HG02884 (cell line): Measurements from ENCODE around the gene ZC3H12A.
A peak's percentile ranks its signal among the peaks of the same experiment; 100 is the strongest.

ENCODE experiments used
- ATAC-seq: cut with Tn5 transposase; IDR thresholded peaks from one replicate; pipeline ENCODE4 v1.9.1; 2021; ENCODE audit warnings: mild to moderate bottlenecking, moderate library complexity; ENCODE audit not compliant: unreplicated experiment

The ZC3H12A gene

DNA sequence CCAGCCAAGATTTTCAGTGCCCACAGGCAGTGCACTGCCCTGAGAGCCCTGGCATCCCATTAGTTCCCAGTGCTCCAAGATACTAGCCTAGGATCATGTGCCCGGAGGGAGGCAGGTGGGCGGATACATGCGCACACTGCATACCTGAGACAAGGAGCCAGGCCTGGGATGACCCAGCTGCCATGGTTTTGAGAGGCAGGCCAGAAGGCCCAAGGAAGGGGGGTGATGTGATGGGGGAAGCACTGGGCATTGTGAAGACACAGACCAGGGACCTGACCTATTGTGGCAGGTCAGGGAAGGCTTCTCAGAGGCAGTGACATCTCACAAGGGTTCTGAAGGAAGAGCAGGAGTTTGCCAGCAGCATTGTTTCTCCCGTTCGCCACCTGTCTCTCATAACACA, 3.6 kb downstream of the ZC3H12A start:
- ATAC-seq: no peak

DNA sequence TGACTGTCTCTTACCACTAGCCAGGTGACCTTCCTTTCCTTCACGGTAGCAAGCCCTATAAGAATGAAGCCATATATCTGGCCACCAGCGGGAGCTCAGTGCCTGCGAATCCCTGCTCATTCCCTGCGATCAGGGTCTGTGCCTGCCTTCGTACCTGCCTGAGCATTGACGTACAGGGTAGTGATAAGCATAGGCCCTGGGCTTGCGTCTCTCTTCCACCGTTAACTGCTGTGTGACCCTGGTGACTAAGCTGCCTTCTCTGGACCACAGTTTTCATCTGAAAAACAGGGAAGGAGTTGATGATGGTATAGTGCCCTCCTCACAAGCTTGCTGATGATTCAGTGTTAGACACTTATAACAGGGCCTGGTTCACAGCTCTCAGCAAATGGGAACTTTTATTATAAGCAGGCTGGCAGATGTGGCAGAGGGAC, 4.1 kb downstream of the ZC3H12A start:
- no peak for ATAC-seq

DNA sequence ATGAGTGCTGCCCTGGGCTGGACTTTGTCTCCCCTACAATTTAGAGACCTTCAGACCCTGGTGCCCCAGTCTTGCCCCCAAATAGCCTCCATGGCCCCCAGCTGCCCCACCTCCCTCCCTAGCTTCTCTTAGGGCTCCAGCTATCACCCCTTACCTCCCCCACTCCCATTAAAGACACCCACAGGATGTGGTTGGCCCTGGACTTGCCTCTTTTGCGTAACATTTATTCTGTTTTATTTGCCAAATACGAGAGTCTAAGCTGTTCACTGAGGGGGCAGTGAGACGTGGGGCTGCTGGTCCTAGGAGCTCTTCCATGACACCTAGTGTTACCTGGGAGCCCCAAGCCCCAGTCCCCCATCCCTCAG, 4.5 kb downstream of the ZC3H12A start:
- ATAC-seq: no peak

DNA sequence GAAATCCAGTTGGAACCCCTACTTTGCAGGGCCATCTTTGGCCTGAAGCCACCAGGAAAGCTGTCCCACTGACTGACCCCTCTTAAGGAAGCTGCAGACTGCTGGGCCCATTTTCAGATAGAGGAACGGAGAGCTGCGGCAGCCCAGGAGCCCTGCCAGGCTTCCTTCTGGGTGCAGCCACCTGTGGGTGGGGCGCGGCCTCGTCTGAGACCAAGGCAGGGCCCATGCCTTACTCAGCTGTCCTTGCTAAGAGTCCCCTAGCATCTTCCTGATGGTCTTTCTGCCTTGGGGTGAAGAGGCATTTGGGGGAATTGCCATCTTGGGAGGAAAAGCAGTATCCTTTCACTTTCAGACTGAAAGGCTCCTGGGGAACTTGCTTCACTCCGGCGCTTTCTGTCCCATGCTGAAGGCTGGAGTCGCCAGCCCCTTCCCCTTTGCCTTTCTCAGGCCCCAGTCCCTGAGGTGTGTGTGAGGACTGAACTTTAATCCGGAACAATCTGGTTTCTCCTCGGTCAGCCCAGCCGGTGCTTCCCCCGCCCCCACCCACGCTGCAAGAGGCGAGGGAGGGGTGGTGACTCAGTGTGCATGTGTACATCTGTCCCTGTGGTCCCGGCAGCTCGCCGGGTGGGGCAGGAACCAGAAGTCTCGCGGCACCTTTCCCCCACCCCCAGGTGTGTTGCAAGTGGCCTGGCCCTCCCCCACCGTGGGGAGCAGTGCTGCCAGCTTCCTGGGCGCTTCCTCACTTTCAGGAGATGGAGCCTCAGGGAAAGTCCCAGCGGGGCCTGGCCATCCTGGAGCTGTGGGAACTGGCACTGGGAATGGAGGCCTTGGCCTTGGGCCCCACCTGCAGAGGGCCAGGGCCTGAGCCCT, 5.1 kb downstream of the ZC3H12A start:
- ATAC-seq: peak; percentile 34

DNA sequence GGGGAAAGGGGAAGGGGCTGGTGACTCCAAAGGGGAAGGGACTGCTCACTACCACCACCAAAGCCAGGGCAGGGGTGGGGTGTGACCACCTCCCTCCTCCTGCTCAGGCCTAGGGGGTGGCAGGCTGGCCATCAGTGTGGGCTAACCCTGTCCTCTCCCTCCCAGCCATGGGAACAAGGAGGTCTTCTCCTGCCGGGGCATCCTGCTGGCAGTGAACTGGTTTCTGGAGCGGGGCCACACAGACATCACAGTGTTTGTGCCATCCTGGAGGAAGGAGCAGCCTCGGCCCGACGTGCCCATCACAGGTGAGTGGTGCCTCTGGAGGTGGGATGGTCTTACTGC, 5.7 kb downstream of the ZC3H12A start:
- ATAC-seq: no peak

DNA sequence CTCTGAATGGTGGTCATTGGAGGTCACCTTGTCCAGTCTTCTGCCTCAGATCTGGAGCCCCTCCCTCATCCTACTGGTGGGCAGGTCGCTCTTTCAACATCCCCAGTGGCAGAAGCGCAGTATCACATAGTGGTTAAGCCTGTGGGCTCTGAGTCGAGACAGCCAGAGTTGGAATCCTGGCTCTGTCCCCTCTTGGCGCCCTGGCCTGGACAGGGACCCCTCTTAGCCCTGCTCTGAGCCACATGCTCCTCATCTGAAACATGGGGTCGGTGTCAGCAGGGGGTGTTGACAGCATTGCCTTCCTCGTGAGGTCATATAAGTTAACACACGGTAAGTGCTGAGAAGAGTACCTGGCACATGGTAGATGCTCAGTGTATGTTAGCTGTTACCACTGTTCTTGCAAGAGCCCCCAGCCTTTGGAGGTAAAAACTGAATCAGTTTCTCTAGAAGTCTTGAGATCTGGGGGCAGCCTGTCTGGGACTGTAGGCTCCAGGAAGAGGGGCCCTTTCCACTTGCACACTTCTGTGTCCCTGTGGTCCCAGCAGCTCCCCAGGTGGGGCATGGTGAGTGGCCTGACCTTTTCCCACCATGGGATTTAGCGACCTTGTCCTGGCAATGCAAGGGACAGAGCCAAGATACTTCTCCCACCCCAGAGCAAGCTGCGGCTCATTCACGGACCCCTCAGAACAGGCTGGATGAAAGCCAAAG, 6.4 kb downstream of the ZC3H12A start:
- ATAC-seq: no peak

DNA sequence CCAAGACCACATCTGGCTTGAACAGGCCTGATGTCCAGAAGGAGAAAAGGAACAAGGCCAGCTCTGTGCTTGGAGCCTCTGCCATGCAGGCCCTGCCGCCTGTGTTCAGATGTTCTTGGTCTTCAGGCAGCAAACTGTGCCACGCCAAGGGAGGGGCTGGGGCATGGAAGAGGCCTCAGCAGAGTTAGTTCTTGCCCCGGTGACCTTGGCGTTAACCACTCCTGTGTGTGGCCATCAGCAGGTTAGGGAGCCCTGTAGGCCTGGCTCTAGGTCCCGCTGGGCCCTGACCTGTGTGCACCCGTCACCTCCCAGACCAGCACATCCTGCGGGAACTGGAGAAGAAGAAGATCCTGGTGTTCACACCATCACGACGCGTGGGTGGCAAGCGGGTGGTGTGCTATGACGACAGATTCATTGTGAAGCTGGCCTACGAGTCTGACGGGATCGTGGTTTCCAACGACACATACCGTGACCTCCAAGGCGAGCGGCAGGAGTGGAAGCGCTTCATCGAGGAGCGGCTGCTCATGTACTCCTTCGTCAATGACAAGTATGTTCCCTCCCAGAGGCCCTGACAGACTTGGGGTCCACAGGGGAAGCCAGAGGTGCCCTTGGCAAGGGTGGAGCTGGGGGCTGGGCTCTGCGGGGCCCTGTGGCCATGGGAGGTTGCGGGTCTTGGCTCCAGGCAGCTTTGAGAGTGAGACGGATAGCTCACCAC, 7.1 kb downstream of the ZC3H12A start:
- ATAC-seq: no peak

DNA sequence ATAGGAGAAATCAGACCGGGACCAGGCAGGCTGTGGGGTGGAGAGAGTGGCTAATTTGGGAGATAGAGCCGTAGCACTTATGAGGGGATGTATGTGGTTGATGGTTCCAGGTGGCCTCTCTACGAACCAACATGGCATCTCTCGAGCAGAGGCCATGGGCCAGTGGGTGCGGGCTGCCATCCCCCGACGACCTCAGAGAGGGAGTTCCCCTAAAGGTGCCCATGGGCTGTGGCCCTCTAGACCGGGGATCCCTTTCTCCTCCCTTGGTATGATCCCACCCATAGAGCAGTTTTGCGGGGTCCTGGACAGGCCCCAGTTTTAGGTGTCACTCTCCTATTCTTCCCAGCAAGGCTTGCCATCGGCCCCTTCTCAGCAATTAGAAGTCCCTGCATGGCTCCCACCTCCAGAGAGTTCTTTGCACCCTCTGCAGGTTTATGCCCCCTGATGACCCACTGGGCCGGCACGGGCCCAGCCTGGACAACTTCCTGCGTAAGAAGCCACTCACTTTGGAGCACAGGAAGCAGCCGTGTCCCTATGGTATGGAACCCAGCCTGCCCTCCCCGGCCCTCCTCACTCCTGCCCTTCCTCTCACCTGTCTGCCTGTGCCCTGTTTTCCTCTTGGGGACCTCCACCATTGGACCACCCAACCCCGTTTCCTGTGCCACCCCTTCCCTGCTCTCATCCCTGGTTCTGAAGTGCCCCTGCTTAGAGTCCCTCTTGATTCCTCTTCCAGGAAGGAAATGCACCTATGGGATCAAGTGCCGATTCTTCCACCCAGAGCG, 7.8 kb downstream of the ZC3H12A start:
- no peak for ATAC-seq

DNA sequence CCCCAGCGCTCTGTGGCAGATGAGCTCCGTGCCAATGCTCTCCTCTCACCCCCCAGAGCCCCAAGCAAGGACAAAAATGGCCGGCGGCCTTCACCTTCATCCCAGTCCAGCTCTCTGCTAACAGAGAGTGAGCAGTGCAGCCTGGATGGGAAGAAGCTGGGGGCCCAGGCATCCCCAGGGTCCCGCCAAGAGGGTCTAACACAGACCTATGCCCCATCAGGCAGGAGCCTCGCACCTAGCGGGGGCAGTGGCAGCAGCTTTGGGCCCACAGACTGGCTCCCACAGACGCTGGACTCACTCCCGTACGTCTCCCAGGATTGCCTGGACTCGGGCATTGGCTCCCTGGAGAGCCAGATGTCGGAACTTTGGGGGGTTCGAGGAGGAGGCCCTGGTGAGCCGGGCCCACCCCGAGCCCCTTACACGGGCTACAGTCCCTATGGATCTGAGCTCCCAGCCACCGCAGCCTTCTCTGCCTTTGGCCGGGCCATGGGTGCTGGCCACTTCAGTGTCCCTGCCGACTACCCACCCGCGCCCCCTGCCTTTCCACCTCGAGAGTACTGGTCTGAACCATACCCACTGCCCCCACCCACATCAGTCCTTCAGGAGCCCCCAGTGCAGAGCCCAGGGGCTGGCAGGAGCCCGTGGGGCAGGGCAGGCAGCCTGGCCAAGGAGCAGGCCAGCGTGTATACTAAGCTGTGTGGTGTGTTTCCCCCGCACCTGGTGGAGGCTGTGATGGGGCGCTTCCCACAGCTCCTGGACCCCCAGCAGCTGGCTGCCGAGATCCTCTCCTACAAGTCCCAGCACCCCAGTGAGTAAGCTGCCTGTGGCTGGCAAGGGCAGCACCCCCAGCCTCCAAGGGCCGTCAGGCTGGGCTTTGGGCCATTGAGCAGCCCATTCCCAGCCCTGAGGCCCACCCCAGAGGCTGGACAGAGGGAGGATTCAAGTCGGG, 8.7 kb downstream of the ZC3H12A start:
- no peak for ATAC-seq

DNA sequence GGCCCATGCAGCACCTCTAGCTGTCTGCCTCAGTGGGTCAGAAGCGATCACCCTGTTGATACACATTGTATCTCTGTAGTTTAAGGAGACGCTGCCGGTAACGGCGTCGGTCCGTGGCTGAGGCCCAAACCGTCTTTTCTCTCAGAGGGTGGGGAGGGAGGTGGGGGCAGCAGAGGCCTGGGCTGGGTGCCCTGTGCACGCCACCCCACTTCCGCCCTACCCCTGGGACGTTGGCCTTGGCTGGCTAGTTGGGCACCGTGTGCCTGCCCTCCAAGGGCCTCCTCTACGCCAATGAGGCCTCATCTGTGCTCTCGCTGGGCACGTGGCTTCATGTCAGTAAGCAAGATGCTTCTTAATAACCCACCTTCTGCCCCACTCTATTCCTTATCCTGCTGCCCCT, 9.4 kb downstream of the ZC3H12A start:
- ATAC-seq: no peak

DNA sequence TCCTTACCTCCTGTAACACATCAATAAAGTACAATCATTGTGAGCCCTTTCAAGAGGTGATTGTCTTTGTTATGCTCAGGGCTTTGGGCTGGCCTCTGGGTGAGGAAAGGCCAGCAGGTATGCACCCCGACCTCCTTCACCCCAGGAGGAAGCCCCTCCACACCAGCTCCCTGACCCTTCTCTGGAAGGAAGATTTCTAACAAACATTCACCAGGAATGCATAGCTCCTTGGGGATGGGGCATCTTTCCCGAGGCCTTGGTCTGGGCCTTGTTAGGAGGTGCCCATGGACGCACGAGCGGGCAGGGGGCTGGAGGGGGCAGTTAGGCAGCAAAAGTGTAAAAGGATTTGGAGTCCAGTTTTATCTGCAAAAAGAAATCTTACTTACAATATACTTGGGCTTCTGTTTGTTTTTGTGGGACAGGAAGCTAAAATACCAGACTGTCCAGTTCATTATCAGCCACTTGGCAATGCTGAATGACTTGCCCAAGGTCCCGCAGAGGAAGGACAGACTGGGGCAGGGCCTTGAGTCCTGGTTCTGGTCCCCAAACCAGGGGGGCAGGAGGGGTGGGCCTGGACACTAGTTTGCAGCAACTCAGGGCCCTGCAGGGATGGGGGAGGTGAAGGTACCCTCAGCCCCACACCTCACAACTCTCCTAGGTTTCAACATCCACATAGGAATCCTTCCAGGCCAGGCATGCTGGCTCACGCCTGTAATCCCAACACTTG, 10.1 kb downstream of the ZC3H12A start:
- no peak for ATAC-seq

DNA sequence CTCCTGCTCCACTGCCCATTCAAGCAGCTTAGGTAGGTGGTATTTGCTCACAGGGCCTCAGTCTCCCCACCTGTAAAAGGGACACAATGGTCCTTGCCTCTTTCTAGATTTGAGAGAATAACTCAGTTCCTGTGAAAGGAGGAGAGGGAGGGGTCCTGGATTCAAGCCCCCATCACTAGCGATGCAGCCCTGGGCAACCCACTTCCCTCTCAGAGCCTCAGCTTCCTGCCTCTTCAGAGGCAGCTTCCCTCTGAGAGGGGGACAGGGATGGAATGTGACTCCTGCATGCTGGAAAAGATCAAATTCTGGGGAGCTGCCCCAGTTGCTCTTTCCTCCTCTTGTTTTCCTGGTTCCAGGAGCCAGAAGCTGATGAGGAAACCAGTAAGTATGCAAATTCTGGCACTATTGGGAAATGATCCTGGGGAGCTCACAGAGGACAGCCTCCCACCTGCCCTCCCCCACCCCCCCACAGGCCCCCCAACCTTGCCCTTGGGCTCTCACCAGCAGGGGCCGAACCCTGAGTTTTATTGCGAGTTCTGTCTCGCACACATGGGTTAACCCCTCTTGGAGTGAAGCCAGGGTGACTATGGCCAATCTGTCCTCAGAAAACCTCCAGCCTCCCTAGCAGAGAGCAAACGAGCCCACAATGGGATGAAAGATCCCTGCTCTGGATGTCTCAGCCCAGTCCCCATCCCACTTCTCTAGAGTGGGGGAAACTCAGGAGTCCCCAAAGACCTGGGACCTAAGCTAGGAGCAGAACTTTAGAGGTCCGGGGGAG, 11.7 kb downstream of the ZC3H12A start:
- ATAC-seq: no peak

DNA sequence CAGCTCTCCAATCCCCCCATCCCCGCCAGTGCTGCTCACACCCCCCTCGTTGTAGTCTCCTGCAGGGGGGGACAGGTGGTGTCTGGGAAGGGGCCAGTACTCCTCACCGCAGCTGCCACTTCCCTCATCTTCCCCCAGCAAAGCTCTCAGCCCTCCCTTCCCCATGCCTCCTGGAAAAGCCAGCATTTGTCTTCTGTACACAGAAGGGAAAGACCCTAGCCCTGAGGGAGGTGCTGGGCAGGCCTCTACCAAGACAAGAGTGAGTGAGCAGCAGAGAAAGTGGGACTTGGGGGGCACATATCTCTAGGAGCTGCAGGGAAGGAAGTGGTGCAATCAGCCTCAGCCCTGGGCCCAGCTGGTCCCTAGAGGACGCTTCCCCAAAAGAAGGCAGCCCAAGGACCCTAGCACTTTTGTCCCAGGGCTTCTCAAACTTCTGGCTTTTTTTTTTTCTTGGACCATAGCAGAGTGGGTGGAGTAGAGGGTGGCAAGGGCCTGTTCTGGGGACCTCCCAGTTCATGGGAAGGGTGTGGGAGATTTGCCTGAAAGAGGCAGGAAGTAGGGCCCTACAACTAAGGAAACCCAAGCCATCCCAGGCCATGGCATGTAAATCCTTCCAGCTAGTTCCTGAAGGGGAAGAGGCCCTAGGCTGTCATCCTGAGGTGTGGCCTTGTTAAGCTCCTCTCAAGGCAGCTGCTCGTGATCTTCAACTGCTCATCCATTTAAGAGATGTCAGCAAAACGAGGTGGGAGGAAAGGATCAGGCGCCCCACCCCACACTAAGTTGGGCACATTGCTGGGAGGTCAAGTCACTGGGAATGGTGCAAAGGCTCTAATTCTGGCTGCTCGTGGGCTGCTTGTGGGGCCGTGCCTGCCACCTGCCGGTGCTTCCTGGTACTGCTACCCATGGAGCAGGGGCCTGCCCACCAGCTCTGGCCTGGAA, 12.6 kb downstream of the ZC3H12A start:
- ATAC-seq: no peak

DNA sequence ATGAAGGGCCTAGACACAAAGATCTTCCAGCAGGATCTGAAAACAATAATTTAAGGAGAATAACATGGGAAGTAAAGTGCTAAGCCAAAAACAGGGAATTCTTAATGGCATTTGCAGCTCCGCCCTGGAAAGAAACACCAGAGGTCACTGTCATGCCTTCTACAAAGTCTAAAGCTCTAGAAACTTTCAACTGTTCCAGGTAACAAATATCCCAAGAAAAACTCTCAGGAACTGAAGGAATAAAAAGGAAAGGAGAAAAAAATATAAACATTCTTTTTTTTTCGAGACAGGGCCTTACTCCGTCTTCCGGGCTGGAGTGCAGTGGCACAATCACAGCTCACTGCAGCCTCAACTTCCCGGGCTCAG, 13.2 kb downstream of the ZC3H12A start:
- ATAC-seq: no peak

DNA sequence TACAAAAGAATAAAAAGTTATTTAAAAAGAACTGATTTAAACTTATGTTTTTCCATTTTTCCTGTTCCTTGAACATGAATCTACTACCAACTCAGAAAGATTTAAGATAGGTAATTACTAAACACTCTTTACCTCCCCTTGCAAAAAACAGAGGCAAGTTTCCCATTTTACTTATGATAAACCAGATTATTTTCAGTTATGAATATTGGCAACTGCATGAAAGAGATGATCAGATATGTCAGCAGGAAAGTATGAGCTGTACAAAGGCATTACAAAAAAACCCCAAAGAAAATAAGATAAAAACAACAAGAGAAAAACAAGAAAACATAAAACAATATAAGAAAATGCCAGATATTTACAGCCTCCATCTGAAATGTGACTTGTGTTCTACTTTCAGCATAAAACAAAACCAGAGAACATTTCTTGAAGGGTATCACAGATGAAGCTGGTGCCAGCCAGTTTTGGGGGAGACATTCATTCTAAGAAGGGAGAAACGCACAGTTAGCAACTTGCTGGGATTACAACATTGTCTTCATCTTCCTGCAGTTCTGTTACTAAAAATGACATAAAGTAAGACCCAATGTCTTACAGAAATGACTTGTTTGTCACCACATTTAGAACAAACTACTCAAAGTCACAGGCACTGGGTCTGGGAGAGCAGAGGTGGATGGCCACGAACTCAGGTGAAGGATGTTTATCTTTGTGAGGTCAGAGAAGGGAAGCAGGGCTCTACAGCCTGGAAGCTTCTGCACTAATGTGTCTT, 19.1 kb downstream of the ZC3H12A start:
- no peak for ATAC-seq

DNA sequence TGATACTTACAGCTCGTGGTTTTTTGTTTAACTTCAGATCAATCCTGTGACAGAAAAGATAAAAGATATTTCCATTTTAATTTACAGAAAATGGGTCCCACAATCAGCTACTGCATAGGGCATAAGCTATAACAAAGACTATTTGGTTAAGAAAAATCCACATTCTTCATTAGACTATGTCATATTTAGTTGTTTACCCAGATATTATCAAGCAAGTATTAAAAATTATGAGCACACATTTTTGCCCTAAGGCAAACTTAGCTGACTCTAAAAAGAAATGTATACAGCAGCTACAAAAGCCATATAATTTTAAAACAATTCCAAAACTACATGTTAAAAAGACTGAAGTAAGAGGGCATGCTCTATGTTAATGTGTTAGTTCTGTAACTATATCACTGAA, 21.5 kb downstream of the ZC3H12A start:
- no peak for ATAC-seq

DNA sequence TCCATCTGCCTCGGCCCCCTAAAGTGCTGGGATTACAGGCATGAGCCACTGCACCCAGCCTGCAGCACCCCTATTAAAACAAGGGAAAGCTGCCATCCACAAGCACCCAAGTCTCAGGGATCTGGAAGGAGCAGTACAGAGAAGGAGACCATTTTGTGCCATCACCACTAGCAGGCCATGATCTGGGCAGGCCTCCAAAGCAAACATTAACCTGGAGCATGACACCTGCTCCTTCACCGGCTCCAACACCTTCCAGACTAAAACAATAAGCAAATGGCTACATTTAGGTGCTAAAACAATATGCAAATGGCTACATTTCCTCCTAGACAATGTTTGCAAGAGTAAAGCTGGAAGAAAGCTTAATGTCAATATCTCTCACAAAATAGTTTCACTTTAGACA, 23.5 kb downstream of the ZC3H12A start:
- ATAC-seq: no peak
